ENCODE data around the gene BANP. TPM values are rescaled to one million over a fixed set of nuclear protein-coding genes. Genes with fewer than 3 reads are reported as not detected.

BANP gene
- total RNA-seq, 3 donors from 2014 or later, result 25.2 to 29.4 (median 25.9) TPM

DNA sequence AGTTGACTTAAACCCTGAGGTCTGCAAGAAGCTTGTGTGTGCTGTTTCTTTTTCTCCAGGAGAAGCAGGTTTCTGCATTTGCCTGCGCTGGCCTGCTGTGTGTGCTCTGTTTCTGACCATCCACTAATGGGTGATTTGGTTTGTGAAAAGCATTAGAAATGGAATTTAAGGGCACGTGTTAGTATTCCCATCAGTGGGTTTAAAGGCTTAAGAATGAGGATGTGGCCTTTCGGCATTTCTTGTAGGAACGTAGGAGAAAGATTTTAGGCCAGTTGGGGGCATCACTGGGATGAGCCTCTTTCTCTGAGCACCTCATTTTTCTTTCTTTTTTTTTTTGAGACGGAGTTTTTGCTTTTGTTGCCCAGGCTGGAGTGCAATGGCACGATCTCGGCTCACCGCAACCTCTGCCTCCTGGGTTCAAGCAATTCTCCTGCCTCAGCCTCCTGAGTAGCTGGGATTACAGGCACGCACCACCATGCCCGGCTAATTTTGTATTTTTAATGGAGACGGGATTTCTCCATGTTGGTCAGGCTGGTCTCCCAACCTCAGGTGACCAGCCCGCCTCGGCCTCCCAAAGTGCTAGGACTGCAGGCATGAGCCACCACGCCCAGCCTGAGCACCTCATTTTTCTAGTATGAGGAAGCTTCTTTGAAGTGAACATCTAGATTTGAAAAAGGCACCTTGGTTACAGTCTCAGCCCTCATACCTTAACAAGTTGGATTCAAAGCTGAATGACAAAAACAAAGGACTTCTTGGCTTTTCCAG is 110.3 kb downstream of the BANP start:
- no peaks in the 10 kb centered on the region for H3K9me3 Mint-ChIP-seq
- H3K4me3 Mint-ChIP-seq, result no peak overlapping the region
- no peaks in the 10 kb centered on the region for H3K4me1 Mint-ChIP-seq (ENCODE audit: low read depth)
- DNase-seq (no peak), ATAC-seq (no peak)
- peaks cover 2% of the 10 kb centered on the region for H3K36me3 Mint-ChIP-seq (ENCODE audit: insufficient read depth)
- no peaks in the 10 kb centered on the region for H3K27me3 Mint-ChIP-seq (ENCODE audit: low read depth)

DNA sequence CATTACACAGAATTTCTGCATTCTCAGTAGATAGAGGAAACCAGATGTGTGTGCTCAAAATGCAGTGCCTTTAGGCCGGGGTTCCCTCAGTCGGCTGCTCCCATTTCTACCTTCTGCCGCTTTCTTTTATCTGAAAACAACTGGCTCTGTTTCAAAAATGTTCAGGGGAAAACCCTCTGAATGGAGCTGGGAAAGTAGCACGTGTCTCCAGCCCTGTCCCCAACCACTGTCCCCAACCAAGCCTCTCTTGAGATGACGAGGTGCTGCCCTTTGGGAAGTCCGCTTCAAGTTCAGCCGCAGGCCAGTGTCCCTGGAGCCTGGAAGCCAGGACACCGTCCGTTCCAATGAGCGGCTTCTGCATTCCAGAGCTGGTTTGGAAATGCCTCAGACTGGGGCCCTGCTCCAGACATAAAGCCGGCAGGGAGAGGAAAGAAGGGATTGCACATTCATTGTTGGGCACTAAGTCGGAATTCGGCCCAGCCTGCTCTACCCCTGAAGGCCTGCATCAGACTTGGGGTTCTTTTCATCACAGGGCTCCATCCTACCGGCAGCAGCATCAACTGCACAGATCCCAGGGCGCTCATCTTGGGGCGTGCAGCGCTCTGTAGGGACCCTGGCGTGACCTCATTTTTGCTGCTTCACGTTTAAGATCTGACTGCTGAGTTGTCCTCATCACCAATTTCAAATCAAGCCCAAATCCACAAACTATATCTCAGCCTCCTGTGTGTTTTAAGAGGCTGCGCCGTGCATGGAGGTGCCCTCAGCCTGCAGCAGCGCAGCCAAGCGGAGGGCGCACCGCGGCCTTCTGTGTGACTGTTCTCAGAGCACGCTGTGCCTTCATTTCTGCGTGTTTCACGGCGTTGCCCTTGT is 111.3 kb downstream of the BANP start:
- H3K27me3 Mint-ChIP-seq (ENCODE audit: low read depth), result no peaks in the 10 kb centered on the region
- peaks cover 2% of the 10 kb centered on the region for H3K36me3 Mint-ChIP-seq (ENCODE audit: insufficient read depth)
- no peak for ATAC-seq
- no peak overlapping the region for H3K4me3 Mint-ChIP-seq
- DNase-seq, result no peak
- H3K9me3 Mint-ChIP-seq, result no peaks in the 10 kb centered on the region
- H3K4me1 Mint-ChIP-seq (ENCODE audit: low read depth), result no peaks in the 10 kb centered on the region

DNA sequence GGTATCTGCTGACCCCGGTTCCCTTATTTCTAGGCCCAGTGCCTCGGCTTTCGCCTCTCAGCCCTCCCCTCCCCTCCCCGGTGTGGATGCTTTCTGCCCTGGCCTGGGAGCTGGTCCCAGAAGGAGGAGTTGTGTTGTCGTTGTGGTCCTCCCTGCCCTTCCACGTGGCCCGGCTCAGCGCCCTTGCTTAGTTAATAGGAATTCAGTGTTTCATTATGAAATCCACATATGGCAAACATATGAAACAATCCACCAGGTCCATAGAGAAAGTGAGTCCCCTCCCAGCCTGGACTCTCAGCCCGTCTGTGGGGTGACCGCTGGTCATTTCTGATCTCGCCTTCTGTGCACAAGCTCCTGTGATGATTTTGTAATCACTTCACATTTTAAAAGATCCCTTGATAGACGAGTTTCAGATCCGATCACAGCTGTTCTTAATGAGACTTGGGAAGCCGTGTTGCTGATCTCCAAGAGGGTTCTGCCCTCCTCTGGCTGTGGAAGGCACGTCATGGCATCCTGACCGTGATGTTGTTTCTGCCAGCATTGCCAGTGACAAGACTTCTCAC is 112.1 kb downstream of the BANP start:
- Mint-ChIP-seq H3K4me3 (no peak overlapping the region), H3K4me1 (ENCODE audit: low read depth) (no peaks in the 10 kb centered on the region), H3K27me3 (ENCODE audit: low read depth) (no peaks in the 10 kb centered on the region), H3K9me3 (no peaks in the 10 kb centered on the region), H3K36me3 (ENCODE audit: insufficient read depth) (peaks cover 2% of the 10 kb centered on the region)
- ATAC-seq (no peak), DNase-seq (no peak)

DNA sequence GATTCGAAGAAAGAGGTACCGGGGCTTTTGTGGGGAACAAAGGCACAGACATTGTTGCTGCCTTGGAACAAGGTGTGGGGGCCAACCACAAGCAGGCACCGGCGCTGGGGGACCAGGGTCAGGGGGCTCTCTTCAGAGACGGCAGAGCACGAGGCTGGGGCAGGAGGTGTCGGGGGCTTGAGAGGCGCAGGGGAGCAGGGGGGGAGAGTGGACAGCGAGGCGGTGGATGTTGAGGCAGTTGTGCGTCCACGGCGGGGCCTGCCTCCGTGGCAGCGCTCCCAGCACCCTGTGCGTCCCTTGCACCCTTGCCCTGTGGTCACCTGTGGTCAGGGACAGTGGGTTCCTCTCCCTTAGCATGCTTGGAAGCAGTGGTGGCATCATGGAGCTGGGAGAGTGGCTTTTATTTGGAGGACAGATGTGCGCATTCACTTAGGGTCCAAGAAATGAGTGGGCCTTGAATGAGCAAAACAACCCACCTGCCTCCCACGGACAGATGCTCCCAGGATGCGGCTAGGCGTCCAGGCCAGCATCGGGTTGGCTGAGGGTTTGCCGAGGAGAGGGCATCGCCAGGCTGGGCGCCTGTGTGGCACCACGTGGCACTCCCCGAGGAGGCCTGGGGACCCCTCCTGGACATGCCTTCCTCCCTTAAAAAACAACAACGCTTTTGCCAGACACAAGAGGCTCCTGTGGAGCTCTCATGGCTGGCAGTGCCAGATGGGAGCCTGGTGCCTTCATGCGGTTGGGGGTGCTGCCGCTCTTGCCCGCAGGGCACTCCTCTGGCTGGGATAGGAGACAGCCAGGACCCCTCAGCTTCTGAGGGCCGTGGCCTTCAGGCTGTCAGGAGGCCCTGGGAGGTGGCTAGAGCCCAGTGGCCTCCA is 113.0 kb downstream of the BANP start:
- no peak overlapping the region for H3K4me3 Mint-ChIP-seq
- H3K9me3 Mint-ChIP-seq, result no peaks in the 10 kb centered on the region
- no peaks in the 10 kb centered on the region for H3K27me3 Mint-ChIP-seq (ENCODE audit: low read depth)
- ATAC-seq, result no peak
- peaks cover 4% of the 10 kb centered on the region for H3K36me3 Mint-ChIP-seq (ENCODE audit: insufficient read depth)
- no peak for DNase-seq
- H3K4me1 Mint-ChIP-seq (ENCODE audit: low read depth), result peaks cover 2% of the 10 kb centered on the region

DNA sequence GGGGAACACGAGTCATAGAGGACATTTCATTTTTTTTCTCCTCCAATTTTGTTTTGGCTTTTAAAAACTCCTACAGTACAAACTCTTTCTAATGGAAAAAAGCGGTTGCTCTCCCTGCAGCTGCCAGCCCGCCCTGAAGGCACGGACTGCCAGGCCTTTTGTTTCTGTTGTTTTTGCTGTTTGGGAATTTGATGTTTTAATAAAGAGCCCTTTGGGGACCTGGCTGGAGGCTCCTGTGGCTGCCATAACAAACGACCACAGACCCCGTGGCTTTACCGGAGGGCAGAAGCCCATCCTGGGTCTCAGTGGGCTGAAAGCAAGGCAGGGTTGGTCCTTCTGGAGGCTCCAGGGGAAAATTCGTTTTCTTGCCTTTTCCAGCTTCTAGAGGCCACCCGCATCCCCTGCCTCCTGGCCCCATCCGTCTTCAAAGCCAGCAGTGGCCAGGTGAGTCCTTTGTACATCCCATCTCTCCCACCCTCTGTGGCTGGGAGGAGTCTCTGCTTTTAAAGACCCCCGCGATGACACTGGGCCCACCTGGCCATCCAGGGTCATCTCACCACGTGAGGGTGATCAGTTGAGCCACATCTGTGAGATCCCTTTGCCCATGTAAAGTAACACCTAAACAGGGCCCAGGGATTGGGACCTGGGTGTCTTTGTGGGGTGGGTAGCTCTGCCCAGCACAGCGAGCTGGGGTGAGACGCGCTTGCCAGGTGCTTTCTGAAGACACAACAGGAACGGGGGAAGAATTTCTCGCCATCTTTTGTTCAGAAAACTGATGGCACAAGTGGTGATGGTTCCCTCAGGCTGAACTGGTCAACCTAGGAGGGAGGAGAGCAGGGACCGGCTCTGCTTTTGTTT is 113.9 kb downstream of the BANP start:
- Mint-ChIP-seq H3K4me3 (no peak overlapping the region), H3K9me3 (no peaks in the 10 kb centered on the region), H3K36me3 (ENCODE audit: insufficient read depth) (peaks cover 10% of the 10 kb centered on the region), H3K27me3 (ENCODE audit: low read depth) (no peaks in the 10 kb centered on the region), H3K4me1 (ENCODE audit: low read depth) (peaks cover 4% of the 10 kb centered on the region)
- no peak for DNase-seq
- ATAC-seq, result no peak

DNA sequence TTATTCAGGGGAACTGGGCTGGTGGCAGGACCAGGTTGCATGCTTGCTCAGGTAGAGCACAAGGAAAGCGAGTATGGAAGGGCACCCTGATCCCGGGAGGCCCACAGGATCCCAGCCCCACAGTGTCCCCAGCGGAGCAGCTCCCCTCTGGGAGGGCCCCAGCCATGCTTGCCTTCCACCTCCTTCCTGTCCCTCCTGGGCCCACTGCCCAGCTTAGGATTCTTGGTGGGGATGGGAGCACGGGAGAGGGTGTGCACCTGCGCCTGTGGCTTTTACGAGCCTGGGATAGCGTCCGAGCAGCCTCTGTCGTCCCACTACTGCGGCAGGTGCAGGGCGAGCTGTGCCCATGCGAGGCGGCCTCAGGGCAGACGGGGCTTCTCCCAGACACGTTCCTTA is 114.5 kb downstream of the BANP start:
- H3K4me1 Mint-ChIP-seq (ENCODE audit: low read depth), result peaks cover 4% of the 10 kb centered on the region
- ATAC-seq, result no peak
- H3K9me3 Mint-ChIP-seq, result no peaks in the 10 kb centered on the region
- peaks cover 13% of the 10 kb centered on the region for H3K36me3 Mint-ChIP-seq (ENCODE audit: insufficient read depth)
- DNase-seq, result no peak
- no peaks in the 10 kb centered on the region for H3K27me3 Mint-ChIP-seq (ENCODE audit: low read depth)
- H3K4me3 Mint-ChIP-seq, result no peak overlapping the region

DNA sequence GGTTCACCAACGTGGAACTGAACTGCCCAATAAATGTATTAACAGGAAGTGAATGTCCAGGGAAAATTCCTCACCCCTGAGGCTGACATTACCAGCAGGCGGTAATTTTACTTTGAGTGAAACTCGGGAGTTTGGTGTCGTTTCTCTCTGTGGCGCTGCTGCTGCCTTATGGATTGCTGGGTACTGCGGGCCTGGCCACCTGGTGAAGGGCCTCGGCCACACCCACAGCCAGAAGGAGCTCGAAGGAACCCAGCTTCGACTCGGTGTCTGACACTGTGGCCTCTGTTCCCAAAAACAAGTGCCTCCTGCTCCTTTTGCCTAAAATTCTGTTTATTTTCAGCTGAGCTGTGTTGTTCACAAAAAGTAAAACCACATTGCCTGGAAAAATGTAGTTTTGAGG is 115.0 kb downstream of the BANP start:
- no peak overlapping the region for H3K4me3 Mint-ChIP-seq
- no peak for DNase-seq

DNA sequence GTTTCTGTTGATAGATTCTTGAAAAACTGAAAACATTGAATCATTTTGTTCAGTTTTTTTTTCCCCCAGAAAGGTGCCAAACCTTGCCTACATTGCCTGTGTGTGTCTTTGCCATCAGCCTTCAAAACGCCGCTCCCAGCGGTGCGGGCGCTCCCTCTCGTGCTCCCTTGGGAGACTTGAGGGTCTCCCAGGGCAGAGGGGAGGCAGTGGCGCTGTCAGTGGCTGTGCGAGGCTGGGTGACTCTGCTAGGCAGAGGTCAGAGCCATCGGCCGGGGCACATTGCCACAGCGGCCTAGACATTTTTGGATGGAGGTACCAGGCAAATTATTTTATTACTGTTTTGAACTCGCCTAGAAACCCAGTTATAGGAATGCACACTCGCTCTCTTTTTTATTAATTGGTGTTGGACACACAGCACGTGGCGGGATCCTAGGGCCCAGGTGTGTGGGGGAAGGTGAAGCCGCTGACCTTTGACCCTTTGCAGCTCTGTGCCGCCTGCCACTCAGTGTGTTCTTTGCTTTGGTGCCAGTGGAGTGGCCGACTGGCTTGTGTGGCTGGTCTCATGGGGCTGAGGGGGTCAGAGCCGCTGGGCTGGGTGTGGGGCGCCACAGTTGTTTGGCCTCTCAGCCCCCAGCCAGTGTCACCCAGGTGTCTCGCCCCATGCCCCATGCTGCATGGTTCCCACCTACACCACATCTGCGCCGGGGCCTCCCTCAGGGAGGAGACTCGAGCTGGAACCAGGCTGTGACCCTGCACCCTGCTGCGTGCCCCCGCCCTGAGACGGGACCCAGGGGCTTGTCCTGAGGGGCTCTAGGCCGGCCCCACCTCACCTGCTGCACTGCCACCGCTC is 115.7 kb downstream of the BANP start:
- DNase-seq (no peak), ATAC-seq (no peak)
- Mint-ChIP-seq H3K27me3 (ENCODE audit: low read depth) (no peaks in the 10 kb centered on the region), H3K4me3 (no peak overlapping the region), H3K36me3 (ENCODE audit: insufficient read depth) (peaks cover 13% of the 10 kb centered on the region), H3K4me1 (ENCODE audit: low read depth) (peaks cover 4% of the 10 kb centered on the region), H3K9me3 (no peaks in the 10 kb centered on the region)

More for the DNA sequence above, 115.0 kb downstream of the BANP start:
- Mint-ChIP-seq H3K36me3 (ENCODE audit: insufficient read depth) (peaks cover 13% of the 10 kb centered on the region), H3K4me1 (ENCODE audit: low read depth) (peaks cover 4% of the 10 kb centered on the region), H3K27me3 (ENCODE audit: low read depth) (no peaks in the 10 kb centered on the region), H3K9me3 (no peaks in the 10 kb centered on the region)
- no peak for ATAC-seq

DNA sequence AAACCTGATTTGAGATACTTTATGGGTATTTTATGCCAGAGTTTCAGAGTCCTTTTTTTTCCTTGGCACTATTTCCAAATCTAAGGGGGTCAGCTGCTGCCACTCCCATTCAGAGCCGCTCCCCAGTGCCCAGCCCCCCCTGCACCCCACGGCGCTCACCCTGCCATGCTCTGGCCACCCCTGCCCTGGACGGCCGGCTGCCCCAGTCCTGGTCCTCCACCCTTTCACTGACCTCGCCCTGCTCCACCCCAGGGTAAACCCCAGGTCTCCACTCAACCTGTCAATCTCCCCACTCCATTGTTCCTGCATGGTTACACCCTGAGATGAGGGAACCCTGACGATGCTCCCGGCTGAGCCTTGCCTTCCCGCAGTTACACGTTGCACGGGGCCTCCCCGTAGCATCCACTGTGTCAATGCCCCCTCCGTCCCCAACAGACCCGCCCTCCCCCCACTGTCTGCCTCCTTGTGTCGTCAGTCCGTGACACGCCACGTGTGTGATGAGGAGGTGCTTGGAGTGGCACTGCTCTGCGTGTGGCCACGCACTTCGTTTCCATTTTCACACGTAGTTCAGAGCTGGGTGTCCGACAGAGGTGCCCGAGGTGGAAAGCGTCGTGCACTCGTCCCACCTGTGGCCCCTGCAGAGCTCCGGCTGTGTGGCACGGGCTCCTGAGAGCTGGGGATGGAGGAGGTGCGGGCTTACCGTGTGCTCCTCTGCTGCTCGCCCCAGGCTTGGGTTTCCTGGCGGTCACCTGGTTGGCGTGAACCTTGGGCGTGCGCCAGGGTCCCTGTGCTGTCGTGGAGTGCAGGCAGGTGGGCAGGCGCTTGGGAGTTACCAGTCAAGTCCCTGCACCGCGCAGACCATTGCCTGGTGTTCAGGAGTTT is 116.5 kb downstream of the BANP start:
- H3K9me3 Mint-ChIP-seq, result no peaks in the 10 kb centered on the region
- H3K27me3 Mint-ChIP-seq (ENCODE audit: low read depth), result no peaks in the 10 kb centered on the region
- peaks cover 13% of the 10 kb centered on the region for H3K36me3 Mint-ChIP-seq (ENCODE audit: insufficient read depth)
- DNase-seq (no peak), ATAC-seq (no peak)
- peaks cover 4% of the 10 kb centered on the region for H3K4me1 Mint-ChIP-seq (ENCODE audit: low read depth)
- no peak overlapping the region for H3K4me3 Mint-ChIP-seq

DNA sequence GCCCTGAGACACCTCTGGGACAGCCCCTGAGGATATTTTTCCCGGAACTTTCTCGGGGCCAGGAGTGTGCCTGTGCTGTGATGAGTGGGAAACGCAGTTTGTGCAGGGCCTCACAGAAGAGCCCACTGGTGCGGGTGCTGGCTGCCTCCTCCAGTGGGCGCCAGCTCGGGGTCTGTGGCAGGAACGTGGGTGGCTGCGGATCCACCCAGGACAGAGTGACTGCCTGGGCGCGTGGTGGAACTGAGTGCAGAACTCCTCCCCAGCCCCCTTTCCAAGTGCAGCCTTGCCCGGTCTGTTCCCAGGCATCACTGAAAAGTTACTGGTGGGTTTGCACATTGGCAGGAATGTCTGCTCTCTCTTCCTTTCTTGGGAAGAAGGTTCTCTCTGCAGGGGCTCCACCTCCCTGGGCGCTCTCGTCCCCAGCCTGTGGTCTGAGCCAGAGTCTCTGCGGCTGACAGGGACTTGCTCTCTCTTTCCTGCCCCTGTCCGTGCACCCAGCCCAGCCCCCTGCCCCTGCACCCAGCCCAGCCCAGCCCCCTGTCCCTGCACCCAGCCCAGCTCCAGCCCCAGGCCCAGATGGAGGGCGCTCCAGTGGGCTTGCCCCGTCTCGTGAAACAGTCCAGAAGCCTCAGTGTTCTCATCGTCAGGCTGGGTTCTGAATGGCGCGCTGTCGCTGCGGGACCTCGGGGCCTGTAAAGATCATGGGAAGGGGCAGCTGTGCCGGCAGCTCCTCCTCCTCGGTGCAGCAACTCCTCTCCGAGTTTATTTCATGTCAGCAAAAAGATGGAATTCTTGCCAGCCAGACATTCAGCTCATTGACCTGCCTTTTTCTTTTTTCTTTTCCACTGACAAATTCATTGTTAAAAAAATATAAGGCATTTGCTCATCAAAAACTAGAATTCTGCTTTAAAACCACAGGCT is 117.5 kb downstream of the BANP start:
- Mint-ChIP-seq H3K27me3 (ENCODE audit: low read depth) (no peaks in the 10 kb centered on the region), H3K9me3 (no peaks in the 10 kb centered on the region), H3K4me3 (no peak overlapping the region), H3K4me1 (ENCODE audit: low read depth) (peaks cover 4% of the 10 kb centered on the region), H3K36me3 (ENCODE audit: insufficient read depth) (peaks cover 16% of the 10 kb centered on the region)
- ATAC-seq (no peak), DNase-seq (no peak)

DNA sequence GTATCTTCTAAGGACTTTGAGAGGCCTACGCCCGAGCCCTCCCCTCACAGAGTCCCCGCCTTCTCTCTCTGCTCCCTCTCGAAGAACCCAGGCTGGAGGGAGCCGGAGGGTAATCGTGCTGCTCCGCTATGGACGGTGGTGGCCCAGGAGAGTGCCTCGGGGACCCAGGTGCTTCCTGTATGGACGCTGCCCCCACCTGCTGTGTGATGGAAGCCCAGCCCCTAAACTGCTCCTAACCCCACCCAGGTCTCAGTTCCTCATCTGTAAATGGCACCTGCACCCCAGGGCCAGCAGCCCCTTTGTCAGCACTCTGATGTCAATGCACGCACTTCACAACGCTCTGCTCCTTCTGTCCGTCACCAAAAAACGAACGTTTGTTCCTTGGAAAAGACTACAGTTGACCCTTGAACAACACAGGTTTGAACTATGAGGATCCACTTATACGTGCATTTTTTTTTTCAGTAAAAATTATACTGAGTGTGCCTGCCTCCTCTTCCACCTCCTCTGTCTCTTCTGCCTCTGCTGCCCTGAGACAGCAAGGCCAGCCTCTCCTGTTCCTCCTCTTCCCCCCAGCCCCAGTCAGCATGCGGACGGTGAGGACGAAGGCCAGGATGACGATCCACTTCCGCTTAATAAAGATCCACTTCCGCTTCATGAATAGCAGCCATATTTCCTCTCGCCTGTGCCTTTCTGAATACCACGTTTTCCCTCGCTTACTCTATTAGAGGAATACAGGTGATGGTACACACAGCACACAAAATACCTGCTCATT is 118.3 kb downstream of the BANP start:
- no peak overlapping the region for H3K4me3 Mint-ChIP-seq
- H3K27me3 Mint-ChIP-seq (ENCODE audit: low read depth), result no peaks in the 10 kb centered on the region
- H3K36me3 Mint-ChIP-seq (ENCODE audit: insufficient read depth), result peaks cover 19% of the 10 kb centered on the region
- no peaks in the 10 kb centered on the region for H3K9me3 Mint-ChIP-seq
- DNase-seq (no peak), ATAC-seq (no peak)
- peaks cover 4% of the 10 kb centered on the region for H3K4me1 Mint-ChIP-seq (ENCODE audit: low read depth)

All from activated T-cell treated with anti-CD3 and anti-CD28 coated beads, Interleukin-2, amount 50 U/mL, for 4 hours (primary cell).